Measurements from ENCODE around the gene MSH2. TPM values are rescaled to one million over a fixed set of nuclear protein-coding genes. Genes with fewer than 3 reads are reported as not detected.
A peak's percentile ranks its signal among the peaks of the same experiment; 100 is the strongest.

MSH2 gene
- total RNA-seq, 1 experiment from 2014 or later, result 139 TPM

DNA sequence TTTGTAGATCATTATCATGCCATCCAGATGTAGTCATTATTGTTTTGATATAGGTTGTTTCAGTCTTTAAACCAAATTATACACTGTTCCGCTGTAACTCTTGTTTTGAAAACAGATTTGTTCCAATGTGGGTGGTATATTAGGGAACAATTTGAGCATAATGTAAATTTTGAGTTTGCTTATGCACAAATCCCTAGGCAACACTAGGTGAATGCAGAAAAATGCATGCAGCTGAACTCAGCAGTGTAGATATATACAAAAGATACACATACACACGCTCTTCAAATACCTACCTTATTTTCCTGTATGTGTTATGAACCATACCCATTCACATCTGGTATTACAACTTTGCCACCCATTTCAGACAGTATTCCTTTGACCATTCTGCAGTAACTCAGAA is 35.8 kb downstream of the MSH2 start:
- no peaks in the 10 kb centered on the region for H3K27me3 ChIP-seq (ENCODE audit: insufficient read depth, low read length)
- H2BK20ac ChIP-seq (ENCODE audit: low read depth, low read length, poor library complexity, severe bottlenecking), result no peak overlapping the region
- H3K56ac ChIP-seq (ENCODE audit: insufficient read length, low read depth, low read length), result no peak overlapping the region
- H3K18ac ChIP-seq (ENCODE audit: insufficient read length, low read depth, low read length), result no peak overlapping the region
- H3K23ac ChIP-seq (ENCODE audit: insufficient read length, low read depth, low read length), result no peak overlapping the region
- H3K23me2 ChIP-seq (ENCODE audit: insufficient read length, low read depth, low read length, poor library complexity, severe bottlenecking), result no peaks in the 10 kb centered on the region
- no peak overlapping the region for H3K27ac ChIP-seq (ENCODE audit: insufficient read length, low read depth, low read length)
- no peak overlapping the region for H2AK5ac ChIP-seq (ENCODE audit: insufficient read length, low read length)
- H2AFZ ChIP-seq (ENCODE audit: low read length), result no peak overlapping the region
- TF ChIP-seq, protein P1, sequence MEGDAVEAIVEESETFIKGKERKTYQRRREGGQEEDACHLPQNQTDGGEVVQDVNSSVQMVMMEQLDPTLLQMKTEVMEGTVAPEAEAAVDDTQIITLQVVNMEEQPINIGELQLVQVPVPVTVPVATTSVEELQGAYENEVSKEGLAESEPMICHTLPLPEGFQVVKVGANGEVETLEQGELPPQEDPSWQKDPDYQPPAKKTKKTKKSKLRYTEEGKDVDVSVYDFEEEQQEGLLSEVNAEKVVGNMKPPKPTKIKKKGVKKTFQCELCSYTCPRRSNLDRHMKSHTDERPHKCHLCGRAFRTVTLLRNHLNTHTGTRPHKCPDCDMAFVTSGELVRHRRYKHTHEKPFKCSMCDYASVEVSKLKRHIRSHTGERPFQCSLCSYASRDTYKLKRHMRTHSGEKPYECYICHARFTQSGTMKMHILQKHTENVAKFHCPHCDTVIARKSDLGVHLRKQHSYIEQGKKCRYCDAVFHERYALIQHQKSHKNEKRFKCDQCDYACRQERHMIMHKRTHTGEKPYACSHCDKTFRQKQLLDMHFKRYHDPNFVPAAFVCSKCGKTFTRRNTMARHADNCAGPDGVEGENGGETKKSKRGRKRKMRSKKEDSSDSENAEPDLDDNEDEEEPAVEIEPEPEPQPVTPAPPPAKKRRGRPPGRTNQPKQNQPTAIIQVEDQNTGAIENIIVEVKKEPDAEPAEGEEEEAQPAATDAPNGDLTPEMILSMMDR (conservative IDR thresholded peaks at IDR 0.05), result no peak
- no peak for DNase-seq
- Mint-ChIP-seq H3K4me1 (peaks cover 6 to 7% of the 10 kb centered on the region in 2 experiments; a peak in 2 of 4 replicates), H3K4me3 (no peak overlapping the region), H3K9me3 (peaks cover 0 to 11% of the 10 kb centered on the region in 2 experiments; a peak in 1 of 5 replicates), H3K27ac (peak overlapping the region in 1 of 3 experiments; percentile 5; a peak in 1 of 7 replicates), H3K27me3 (ENCODE audit: low read depth) (no peaks in the 10 kb centered on the region), H3K36me3 (ENCODE audit: insufficient read depth in 1 of 3, low read depth in 3 of 3) (peaks cover 41 to 68% (median 62%) of the 10 kb centered on the region in 3 experiments)
- no peak overlapping the region for H4K5ac ChIP-seq (ENCODE audit: insufficient read length, low read depth, low read length)
- no peak overlapping the region for H4K8ac ChIP-seq (replicated peaks; ENCODE audit: insufficient read length, low read depth, low read length)
- no peaks in the 10 kb centered on the region for H3K4me1 ChIP-seq (ENCODE audit: insufficient read depth, low read length)
- no peaks in the 10 kb centered on the region for H3K79me1 ChIP-seq (ENCODE audit: insufficient read depth, low read depth, low read length, poor library complexity, severe bottlenecking)
- H3T11ph ChIP-seq (ENCODE audit: low read length), result no peak overlapping the region
- no peak overlapping the region for H3K9ac ChIP-seq (ENCODE audit: extremely low read depth, insufficient read length, low read length)
- no peak overlapping the region for H4K91ac ChIP-seq (ENCODE audit: insufficient read length, low read depth, low read length)
- no peak overlapping the region for H3K4ac ChIP-seq (ENCODE audit: low read depth, low read length)
- H3K4me2 ChIP-seq (ENCODE audit: insufficient read depth, insufficient read length, low read length), result no peak overlapping the region
- H4K20me1 ChIP-seq (ENCODE audit: control insufficient read depth, insufficient read depth, insufficient read length), result no peaks in the 10 kb centered on the region
- H2BK15ac ChIP-seq (ENCODE audit: low read depth, low read length), result no peak overlapping the region
- H2BK5ac ChIP-seq (ENCODE audit: insufficient read length, low read length), result no peak overlapping the region
- H3K9me3 ChIP-seq (ENCODE audit: control insufficient read depth, low read depth, low read length), result no peaks in the 10 kb centered on the region
- H2BK120ac ChIP-seq (ENCODE audit: low read depth, low read length, poor library complexity, severe bottlenecking), result no peak overlapping the region
- WGBS (ENCODE audit: extremely low coverage, insufficient read length, low lambda C conversion rate), result no CpG with 5 or more reads among the region's 2 CpGs
- no peak overlapping the region for H2BK12ac ChIP-seq (ENCODE audit: insufficient read length, low read depth, low read length)
- H3K79me2 ChIP-seq (ENCODE audit: insufficient read depth, low read length), result no peaks in the 10 kb centered on the region
- H3K14ac ChIP-seq (ENCODE audit: insufficient read depth, low read length), result no peak overlapping the region
